A673 (cell line): ENCODE data around the gene TRIML1.

Source experiments
- EZH2 ChIP-seq: fragments of 200-600 bp; sonication (generic); IDR thresholded peaks from 2 replicates; pipeline ENCODE4 v1.6.1; 2017; ENCODE audit warnings: borderline replicate concordance, low read depth, mild to moderate bottlenecking, mixed read lengths, antibody characterized with exemption, low read length; ENCODE audit not compliant: poor library complexity, severe bottlenecking
- TF ChIP-seq, protein P1 (sequence below): fragments of 300-800, 200-600 bp; sonication (generic); conservative IDR thresholded peaks from 2 replicates; pipeline ENCODE4 v1.5.1; 2017; ENCODE audit warnings: low read depth, mild to moderate bottlenecking, antibody characterized with exemption, low read length, moderate library complexity, mixed read lengths

DNA sequence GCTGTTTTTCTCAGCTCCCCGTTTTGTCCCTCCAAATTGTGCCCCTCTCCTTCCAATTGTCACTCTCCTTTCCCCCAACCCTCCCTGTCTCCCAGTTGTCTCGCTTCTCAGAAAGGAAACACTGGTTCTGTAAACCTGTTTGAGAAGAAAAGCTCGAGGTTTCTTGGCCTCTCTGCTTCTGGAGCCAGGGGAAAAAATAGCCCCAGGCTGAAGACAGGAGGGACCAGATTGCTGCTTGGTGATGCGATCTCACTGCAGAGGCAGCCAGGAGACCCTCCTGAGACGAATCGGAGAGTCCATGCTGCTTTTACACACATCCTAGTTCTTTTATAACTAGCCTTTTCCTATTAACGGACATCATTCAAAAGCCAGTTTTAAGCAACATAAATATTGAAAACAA, 21.2 kb downstream of the TRIML1 start:
- TF ChIP-seq, protein P1, sequence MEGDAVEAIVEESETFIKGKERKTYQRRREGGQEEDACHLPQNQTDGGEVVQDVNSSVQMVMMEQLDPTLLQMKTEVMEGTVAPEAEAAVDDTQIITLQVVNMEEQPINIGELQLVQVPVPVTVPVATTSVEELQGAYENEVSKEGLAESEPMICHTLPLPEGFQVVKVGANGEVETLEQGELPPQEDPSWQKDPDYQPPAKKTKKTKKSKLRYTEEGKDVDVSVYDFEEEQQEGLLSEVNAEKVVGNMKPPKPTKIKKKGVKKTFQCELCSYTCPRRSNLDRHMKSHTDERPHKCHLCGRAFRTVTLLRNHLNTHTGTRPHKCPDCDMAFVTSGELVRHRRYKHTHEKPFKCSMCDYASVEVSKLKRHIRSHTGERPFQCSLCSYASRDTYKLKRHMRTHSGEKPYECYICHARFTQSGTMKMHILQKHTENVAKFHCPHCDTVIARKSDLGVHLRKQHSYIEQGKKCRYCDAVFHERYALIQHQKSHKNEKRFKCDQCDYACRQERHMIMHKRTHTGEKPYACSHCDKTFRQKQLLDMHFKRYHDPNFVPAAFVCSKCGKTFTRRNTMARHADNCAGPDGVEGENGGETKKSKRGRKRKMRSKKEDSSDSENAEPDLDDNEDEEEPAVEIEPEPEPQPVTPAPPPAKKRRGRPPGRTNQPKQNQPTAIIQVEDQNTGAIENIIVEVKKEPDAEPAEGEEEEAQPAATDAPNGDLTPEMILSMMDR: no peak
- TF ChIP-seq EZH2: no peak
